OCI-LY7 (cell line): ENCODE data around the gene KDM1A. TPM values are rescaled to one million over a fixed set of nuclear protein-coding genes. Genes with fewer than 3 reads are reported as not detected.

Experiments used
- BruUV-seq: library from RNA; stranded (reverse); fragments of 400-500 nt; replicated peaks from 2 replicates; lab custom pipeline; 2021; lab: Mats Ljungman, UMichigan
- CTCF ChIA-PET: fragments of 300-600 bp; sonication (Branson Sonifier 250); formaldehyde crosslinking; loops from one replicate; lab custom pipeline; 2022; ENCODE audit warnings: antibody characterized with exemption; ENCODE audit not compliant: unreplicated experiment; lab: Charles Lee
- POLR2A ChIA-PET: fragments of 300-600 bp; sonication (Branson Sonifier 250); formaldehyde crosslinking; loops from one replicate; lab custom pipeline; 2022; ENCODE audit warnings: antibody characterized with exemption; lab: Charles Lee
- DNase-seq: peaks from one replicate; pipeline ENCODE4 v3.0.0-alpha.2; 2015; ENCODE audit warnings: low spot score
- H2AFZ ChIP-seq: fragments of 200-600 bp; sonication (generic), shearing (Covaris generic); 2 replicates; pipeline ENCODE4 v1.6.1; 2014; ENCODE audit warnings: mild to moderate bottlenecking, antibody characterized with exemption, low read length, moderate library complexity
- H3K27ac ChIP-seq: fragments of 200-600 bp; sonication (generic); 2 replicates; pipeline ENCODE4 v1.5.1; 2014; ENCODE audit warnings: mixed run types, low read depth, mild to moderate bottlenecking, moderate library complexity, low read length, inconsistent platforms; ENCODE audit not compliant: poor library complexity, severe bottlenecking
- H3K36me3 ChIP-seq: fragments of 200-600 bp; sonication (generic); 2 replicates; pipeline ENCODE4 v1.6.1; 2014; ENCODE audit warnings: mild to moderate bottlenecking, antibody characterized with exemption, low read length, moderate library complexity, mixed read lengths; ENCODE audit not compliant: insufficient read depth
- H3K4me1 ChIP-seq: fragments of 200-600 bp; sonication (generic); 2 replicates; pipeline ENCODE4 v1.5.1; 2014; ENCODE audit warnings: mild to moderate bottlenecking, low read length; ENCODE audit not compliant: insufficient read depth, poor library complexity, severe bottlenecking
- H3K4me2 ChIP-seq: fragments of 200-600 bp; sonication (generic); 2 replicates; pipeline ENCODE4 v1.6.1; 2014; ENCODE audit warnings: mild to moderate bottlenecking, low read length
- H3K4me3 ChIP-seq: fragments of 200-600 bp; sonication (generic); 2 replicates; pipeline ENCODE4 v1.5.1; 2014; ENCODE audit warnings: mild to moderate bottlenecking, low read depth, low read length; ENCODE audit not compliant: poor library complexity, severe bottlenecking
- H3K79me2 ChIP-seq: fragments of 200-600 bp; sonication (generic); 2 replicates; pipeline ENCODE4 v1.6.1; 2016; ENCODE audit warnings: low read depth, mild to moderate bottlenecking, low read length, moderate library complexity, mixed read lengths; ENCODE audit not compliant: insufficient read depth
- H3K9me2 ChIP-seq: fragments of 200-600 bp; sonication (generic); 2 replicates; pipeline ENCODE4 v1.6.1; 2016; ENCODE audit warnings: mild to moderate bottlenecking, low read length, mixed read lengths; ENCODE audit not compliant: insufficient read depth
- H3K9me3 ChIP-seq: fragments of 200-600 bp; sonication (generic); 2 replicates; pipeline ENCODE4 v1.6.1; 2014; ENCODE audit warnings: mild to moderate bottlenecking, mixed run types, low read length, mixed read lengths
- H4K20me1 ChIP-seq: fragments of 200-600 bp; sonication (generic); 2 replicates; pipeline ENCODE4 v1.6.1; 2014; ENCODE audit warnings: mild to moderate bottlenecking, antibody characterized with exemption, low read length, moderate library complexity, mixed read lengths; ENCODE audit not compliant: insufficient read depth
- EZH2phosphoT487 ChIP-seq: fragments of 200-600 bp; sonication (generic); IDR thresholded peaks from 2 replicates; pipeline ENCODE4 v1.6.1; 2018; ENCODE audit warnings: low read depth, borderline replicate concordance, mild to moderate bottlenecking, mixed run types, antibody characterized with exemption, low read length, moderate library complexity, mixed read lengths
- intact Hi-C: fragments of 100-400 bp; cut with micrococcal nuclease; formaldehyde crosslinking; loops from one replicate; pipeline ENCODE4 v1.10.0; 2022; ENCODE audit not compliant: unreplicated experiment
- total RNA-seq, 2 experiments: library from RNA; depleted of rRNA in 1 of 2; stranded (reverse); fragments of >200 nt in 1 of 2; shearing (Covaris generic) in 1 of 2; gene quantifications; 2 replicates each; pipeline ENCODE4 v1.2.3, GENCODE V29; 2014 to 2022
- TF ChIP-seq, protein P1 (sequence below): fragments of 200-600 bp; sonication (generic); conservative IDR thresholded peaks from 2 replicates; pipeline ENCODE4 v1.5.1; 2014; ENCODE audit warnings: mild to moderate bottlenecking, antibody characterized with exemption, low read length, moderate library complexity, mixed read lengths

KDM1A gene
- total RNA-seq, 2 experiments from 2014 or later, result 88.8 to 95.5 TPM

- ChIA-PET POLR2A (interaction anchor here (1.1 to 1.2 kb wide), 4 partner anchors 10 to 105 kb away, joined by 3 to 5 read pairs (median 4); no protein-coding TSS in a partner anchor), CTCF (no interaction called here)
- no peak for TF ChIP-seq EZH2phosphoT487
- TF ChIP-seq, protein P1, sequence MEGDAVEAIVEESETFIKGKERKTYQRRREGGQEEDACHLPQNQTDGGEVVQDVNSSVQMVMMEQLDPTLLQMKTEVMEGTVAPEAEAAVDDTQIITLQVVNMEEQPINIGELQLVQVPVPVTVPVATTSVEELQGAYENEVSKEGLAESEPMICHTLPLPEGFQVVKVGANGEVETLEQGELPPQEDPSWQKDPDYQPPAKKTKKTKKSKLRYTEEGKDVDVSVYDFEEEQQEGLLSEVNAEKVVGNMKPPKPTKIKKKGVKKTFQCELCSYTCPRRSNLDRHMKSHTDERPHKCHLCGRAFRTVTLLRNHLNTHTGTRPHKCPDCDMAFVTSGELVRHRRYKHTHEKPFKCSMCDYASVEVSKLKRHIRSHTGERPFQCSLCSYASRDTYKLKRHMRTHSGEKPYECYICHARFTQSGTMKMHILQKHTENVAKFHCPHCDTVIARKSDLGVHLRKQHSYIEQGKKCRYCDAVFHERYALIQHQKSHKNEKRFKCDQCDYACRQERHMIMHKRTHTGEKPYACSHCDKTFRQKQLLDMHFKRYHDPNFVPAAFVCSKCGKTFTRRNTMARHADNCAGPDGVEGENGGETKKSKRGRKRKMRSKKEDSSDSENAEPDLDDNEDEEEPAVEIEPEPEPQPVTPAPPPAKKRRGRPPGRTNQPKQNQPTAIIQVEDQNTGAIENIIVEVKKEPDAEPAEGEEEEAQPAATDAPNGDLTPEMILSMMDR, result 0 out of 2 replicates have a peak, but pooled peaks have one; percentile 17
- intact Hi-C loops, result no loop called here
- Histone ChIP-seq H3K4me2 (peak overlapping the region; percentile 33; the same call in 1 of the 2 replicates), H3K27ac (peak overlapping the region; percentile 37), H3K36me3 (peaks cover 83% of the 10 kb centered on the region), H3K4me1 (peaks cover 15% of the 10 kb centered on the region), H3K79me2 (no peaks in the 10 kb centered on the region), H4K20me1 (0 out of 2 replicates have a peak, but pooled peaks cover 6% of the 10 kb centered on the region), H3K9me3 (no peaks in the 10 kb centered on the region), H3K4me3 (no peak overlapping the region), H2AFZ (no peak overlapping the region), H3K9me2 (no peaks in the 10 kb centered on the region)
- BruUV-seq, result no TSS peak
- peak; percentile 54 for DNase-seq
Observed at GRCh38 chr1:23085696-23086095, 66.4 kb downstream of the KDM1A start.

GRCh38 chr1:23088027-23088426 is 68.8 kb downstream of the KDM1A start:
- no peak for DNase-seq
- CTCF ChIA-PET, result no interaction called here
- H4K20me1 ChIP-seq, result no peaks in the 10 kb centered on the region
- H2AFZ ChIP-seq, result no peak overlapping the region
- no peaks in the 10 kb centered on the region for H3K9me3 ChIP-seq
- H3K4me3 ChIP-seq, result no peak overlapping the region
- H3K9me2 ChIP-seq, result no peaks in the 10 kb centered on the region
- TF ChIP-seq EZH2phosphoT487, result no peak
- TF ChIP-seq, protein P1, result no peak
- no peak overlapping the region for H3K27ac ChIP-seq
- intact Hi-C loops, result no loop called here
- POLR2A ChIA-PET, result interaction anchor here (0.5 kb wide), 1 partner anchor 36 kb away, joined by 3 read pairs; no protein-coding TSS in a partner anchor
- BruUV-seq, result no TSS peak
- peaks cover 15% of the 10 kb centered on the region for H3K4me1 ChIP-seq
- no peak overlapping the region for H3K4me2 ChIP-seq
- peaks cover 79% of the 10 kb centered on the region for H3K36me3 ChIP-seq
- no peaks in the 10 kb centered on the region for H3K79me2 ChIP-seq

GRCh38 chr1:23090056-23090455 is 70.8 kb downstream of the KDM1A start:
- H3K4me2 ChIP-seq, result no peak overlapping the region
- no TSS peak for BruUV-seq
- ChIA-PET CTCF (no interaction called here), POLR2A (interaction anchor here (0.7 to 1.2 kb wide), 2 partner anchors 9 to 16 kb away, joined by 3 read pairs; no protein-coding TSS in a partner anchor)
- TF ChIP-seq, protein P1, result no peak
- no peak for TF ChIP-seq EZH2phosphoT487
- H3K79me2 ChIP-seq, result no peaks in the 10 kb centered on the region
- H3K9me3 ChIP-seq, result no peaks in the 10 kb centered on the region
- H4K20me1 ChIP-seq, result no peaks in the 10 kb centered on the region
- no peak for DNase-seq
- peaks cover 13% of the 10 kb centered on the region for H3K4me1 ChIP-seq
- H3K36me3 ChIP-seq, result peaks cover 74% of the 10 kb centered on the region
- H3K27ac ChIP-seq, result no peak overlapping the region
- intact Hi-C loops, result loop anchor here (10.0 kb wide), 1 partner anchor 185 kb away; no protein-coding TSS in a partner anchor
- no peak overlapping the region for H2AFZ ChIP-seq
- H3K4me3 ChIP-seq, result no peak overlapping the region
- no peaks in the 10 kb centered on the region for H3K9me2 ChIP-seq
